GM12878 (cell line): ENCODE results near the gene NRG2. TPM values are rescaled to one million over a fixed set of nuclear protein-coding genes. Genes with fewer than 3 reads are reported as not detected.

Source experiments
- ATAC-seq: fragments of 200-7000 bp; cut with Tn5 transposase; 3 replicates; pipeline ENCODE4 v1.9.1; 2020; ENCODE audit warnings: mild to moderate bottlenecking, moderate library complexity
- BruUV-seq: library from RNA; stranded (reverse); fragments of 400-500 nt; replicated peaks from 2 replicates; lab custom pipeline; 2021; lab: Mats Ljungman, UMichigan
- CTCF ChIA-PET: fragments of 300-600 bp; sonication (Branson Sonifier 250); formaldehyde crosslinking; extraction: SDS; loops from one replicate; lab custom pipeline; 2021; ENCODE audit warnings: inconsistent platforms; lab: Yijun Ruan, JAX
- POLR2A ChIA-PET: fragments of 350-600 bp; formaldehyde crosslinking; extraction: SDS; loops from one replicate; lab custom pipeline; 2021; ENCODE audit warnings: inconsistent platforms; lab: Charles Lee
- RAD21 ChIA-PET: fragments of 300-600 bp; sonication (Branson Sonifier 250); formaldehyde crosslinking; loops from one replicate; lab custom pipeline; 2023; ENCODE audit warnings: antibody characterized with exemption; ENCODE audit not compliant: unreplicated experiment; lab: Charles Lee
- SMC1A ChIA-PET: fragments of 300-600 bp; sonication (Branson Sonifier 250); formaldehyde crosslinking; loops from one replicate; lab custom pipeline; 2023; ENCODE audit not compliant: unreplicated experiment, uncharacterized antibody; lab: Charles Lee
- DNase-seq: peaks from one replicate; pipeline ENCODE4 v3.0.0-alpha.2; 2011; ENCODE audit warnings: low read depth, low spot score
- FAIRE-seq: peaks from 3 replicates; lab custom pipeline; 2011; peaks lifted over from hg19 to GRCh38; lab: Jason Lieb, UNC
- H2AFZ ChIP-seq: 2 replicates; pipeline ENCODE4 v1.6.0; 2011; ENCODE audit warnings: low read depth, low read length, control low read depth; ENCODE audit not compliant: control insufficient read depth
- H3K27ac ChIP-seq: 2 replicates; pipeline ENCODE4 v1.5.1; 2011; ENCODE audit warnings: control low read depth; ENCODE audit not compliant: control insufficient read depth, insufficient read depth
- H3K27me3 ChIP-seq, 2 experiments: replicated peaks in 1 of 2; 2 replicates each; pipeline versions ENCODE4 v1.6.0 to v1.6.1; 2011; ENCODE audit warnings: low read length in 1 of 2; ENCODE audit not compliant: control insufficient read depth in 2 of 2, insufficient read depth in 2 of 2
- H3K36me3 ChIP-seq, 2 experiments: 2 replicates each; pipeline ENCODE4 v1.5.1; 2011; ENCODE audit warnings: low read length in 1 of 2; ENCODE audit not compliant: control insufficient read depth in 2 of 2, insufficient read depth in 2 of 2
- H3K4me1 ChIP-seq: 2 replicates; pipeline ENCODE4 v1.6.1; 2011; ENCODE audit warnings: mild to moderate bottlenecking, low read length, moderate library complexity, mixed read lengths; ENCODE audit not compliant: control insufficient read depth, insufficient read depth
- H3K4me2 ChIP-seq: 2 replicates; pipeline ENCODE4 v1.6.0; 2011; ENCODE audit warnings: control low read depth; ENCODE audit not compliant: control insufficient read depth, insufficient read depth
- H3K4me3 ChIP-seq: fragments of 200-600 bp; sonication (generic); 2 replicates; pipeline ENCODE4 v1.5.1; 2016
- H3K79me2 ChIP-seq: 2 replicates; pipeline ENCODE4 v1.6.0; 2011; ENCODE audit warnings: low read length; ENCODE audit not compliant: control insufficient read depth, insufficient read depth
- H3K9ac ChIP-seq: 2 replicates; pipeline ENCODE4 v1.8.0; 2011; ENCODE audit warnings: low read length, control low read depth, mixed read lengths; ENCODE audit not compliant: control insufficient read depth, insufficient read depth
- H3K9me3 ChIP-seq: replicated peaks from 3 replicates; pipeline ENCODE4 v1.5.1; 2011; ENCODE audit warnings: mild to moderate bottlenecking, low read length; ENCODE audit not compliant: control insufficient read depth, insufficient read depth
- H4K20me1 ChIP-seq: 2 replicates; pipeline ENCODE4 v1.6.0; 2011; ENCODE audit not compliant: control insufficient read depth, insufficient read depth
- E4F1 ChIP-seq: fragments of 450-650 bp; IDR thresholded peaks from 2 replicates; pipeline ENCODE4 v1.6.1; 2018; ENCODE audit warnings: borderline replicate concordance, mild to moderate bottlenecking; ENCODE audit not compliant: partially characterized antibody
- JUNB ChIP-seq: IDR thresholded peaks from 2 replicates; pipeline ENCODE4 v1.6.1; 2016; ENCODE audit warnings: antibody characterized with exemption, mild to moderate bottlenecking
- MAX ChIP-seq: IDR thresholded peaks from 2 replicates; pipeline ENCODE4 v1.6.1; 2012; ENCODE audit warnings: low read depth, low read length, improper control_type of control experiment
- SUZ12 ChIP-seq: fragments of 200-600 bp; sonication (generic); IDR thresholded peaks from one replicate; pipeline ENCODE4 v1.6.1; 2018; ENCODE audit warnings: antibody characterized with exemption, mild to moderate bottlenecking; ENCODE audit not compliant: unreplicated experiment
- USF2 ChIP-seq: IDR thresholded peaks from 2 replicates; pipeline ENCODE4 v1.6.1; 2011; ENCODE audit warnings: low read depth, low read length, improper control_type of control experiment, borderline replicate concordance
- YY1 ChIP-seq: IDR thresholded peaks from 2 replicates; pipeline ENCODE4 v1.6.1; 2011; ENCODE audit warnings: low read depth, mild to moderate bottlenecking, low read length
- ZNF592 ChIP-seq: fragments of 450-650 bp; IDR thresholded peaks from 2 replicates; pipeline ENCODE4 v1.6.1; 2017; ENCODE audit warnings: mild to moderate bottlenecking, moderate library complexity
- WGBS: methylation state at CpG from one replicate; pipeline ENCODE4 v1.1.6; 2016; ENCODE audit warnings: low lambda C conversion rate; ENCODE audit not compliant: insufficient replicate concordance, insufficient coverage; ENCODE audit errors: missing lambda C conversion rate; 5-methylcytosine and 5-hydroxymethylcytosine counted together
- in situ Hi-C: fragments of 300-500 bp; cut with MboI; formaldehyde crosslinking; loops from 9 replicates; pipeline ENCODE4 v1.14.3; 2018; ENCODE audit warnings: mixed read lengths
- intact Hi-C: fragments of 100-400 bp; cut with micrococcal nuclease; formaldehyde crosslinking; loops from one replicate; pipeline ENCODE4 v1.14.2; 2022; ENCODE audit not compliant: unreplicated experiment
- polyA plus RNA-seq, 11 experiments: library from polyadenylated mRNA; depleted of rRNA in 4 of 11; unstranded in 6 of 11; stranded (reverse) in 5 of 11; fragments of >200 nt; fragmentation: Nextera tagmentation in 4 of 11; fragmentation: Illumina TruSeq in 1 of 11; extraction: Ambion mirVana in 4 of 11; extraction: Trizol in 1 of 11; gene quantifications; 1 replicate in 1 of 11; 2 replicates in 10 of 11; pipeline versions ENCODE4 v1.2.1 to v1.2.3, GENCODE V29; 2011 to 2016; ENCODE audit warnings: inconsistent platforms in 2 of 11, missing spikeins in 2 of 11, low read depth in 1 of 11
- total RNA-seq, 4 experiments: library from RNA; depleted of rRNA in 3 of 4; stranded (reverse); fragments of >200 nt in 3 of 4; fragmentation: Illumina TruSeq in 1 of 4; extraction: Trizol in 1 of 4; gene quantifications; 2 replicates each; pipeline versions ENCODE4 v1.2.1 to v1.2.3, GENCODE V29; 2013 to 2021

NRG2 gene
- total and polyA plus RNA-seq, 10 of the 15 experiments (the other 5 are each of a cell fraction or from before 2014, with no cell fraction given), result 0.10 to 21.7 (median 9.6) TPM

- RAD21 ChIA-PET, result no interaction called here
- intact Hi-C loops, result no loop called here
- TF ChIP-seq YY1 (no peak), E4F1 (no peak), ZNF592 (no peak), USF2 (no peak), MAX (no peak), SUZ12 (no peak), JUNB (no peak)
- POLR2A ChIA-PET, result no interaction called here
- Histone ChIP-seq H3K27ac (no peak overlapping the region), H3K79me2 (no peaks in the 10 kb centered on the region), H3K9ac (no peak overlapping the region), H4K20me1 (no peaks in the 10 kb centered on the region; the same call in 1 of the 2 replicates), H2AFZ (no peak overlapping the region), H3K4me1 (no peaks in the 10 kb centered on the region), H3K4me2 (no peak overlapping the region), H3K27me3 (peaks cover 0 to 10% of the 10 kb centered on the region in 2 experiments; a peak in 2 of 4 replicates), H3K9me3 (no peaks in the 10 kb centered on the region), H3K36me3 (no peaks in the 10 kb centered on the region), H3K4me3 (no peak overlapping the region)
- FAIRE-seq, result no peak
- CTCF ChIA-PET, result no interaction called here
- ATAC-seq, result no peak
- BruUV-seq, result no TSS peak
- WGBS, result 55% methylated on average over 8 of the region's 8 CpGs
- DNase-seq, result no peak
- in situ Hi-C loops, result no loop called here
- SMC1A ChIA-PET, result no interaction called here
Measured at GRCh38 chr5:139828207-139828895, 214.7 kb downstream of the NRG2 start.
